Natural killer cell treated with Interleukin-12 subunit alpha and Interleukin-12 subunit beta and Interleukin-15 and Interleukin-18, amount 100 ng/mL, for 72 hours (primary cell): ENCODE measurements around the gene SMIM13. TPM values are rescaled to one million over a fixed set of nuclear protein-coding genes. Genes with fewer than 3 reads are reported as not detected.

Experiments used
- ATAC-seq, 2 donors: fragments of 150-1000 bp; cut with Tn5 transposase in 1 of 2; sonication (Bioruptor Pico), chemical (Tn5 transposase) in 1 of 2; 2 replicates each; pipeline ENCODE4 v1.10.0; 2021
- DNase-seq: peaks from one replicate; pipeline ENCODE4 v3.0.0; 2022; ENCODE audit warnings: low spot score
- H3K27ac Mint-ChIP-seq, 2 donors: 1 replicate in 1 of 2; 2 replicates in 1 of 2; pipeline ENCODE4 v1.8.0; 2022; ENCODE audit warnings: mixed read lengths in 2 of 2, mild to moderate bottlenecking in 1 of 2, moderate library complexity in 1 of 2
- H3K27me3 Mint-ChIP-seq, 2 donors: 1 replicate in 1 of 2; 2 replicates in 1 of 2; pipeline ENCODE4 v1.8.0; 2022; ENCODE audit warnings: mixed read lengths in 2 of 2
- H3K36me3 Mint-ChIP-seq: one replicate; pipeline ENCODE4 v1.8.0; 2022; ENCODE audit warnings: mixed read lengths
- H3K4me1 Mint-ChIP-seq, 2 donors: 1 replicate in 1 of 2; 2 replicates in 1 of 2; pipeline ENCODE4 v1.8.0; 2022; ENCODE audit warnings: low read depth in 2 of 2, mixed read lengths in 2 of 2, mild to moderate bottlenecking in 1 of 2
- H3K4me3 Mint-ChIP-seq: one replicate; pipeline ENCODE4 v1.8.0; 2022; ENCODE audit warnings: mixed read lengths
- H3K9me3 Mint-ChIP-seq: 2 replicates; pipeline ENCODE4 v1.8.0; 2022; ENCODE audit warnings: mixed read lengths
- total RNA-seq, 2 donors: library from RNA; stranded (reverse); gene quantifications; one replicate each; pipeline ENCODE4 v1.2.3, GENCODE V29; 2022

SMIM13 gene
- total RNA-seq, 2 donors from 2014 or later: 14.2 to 16.0 TPM

DNA sequence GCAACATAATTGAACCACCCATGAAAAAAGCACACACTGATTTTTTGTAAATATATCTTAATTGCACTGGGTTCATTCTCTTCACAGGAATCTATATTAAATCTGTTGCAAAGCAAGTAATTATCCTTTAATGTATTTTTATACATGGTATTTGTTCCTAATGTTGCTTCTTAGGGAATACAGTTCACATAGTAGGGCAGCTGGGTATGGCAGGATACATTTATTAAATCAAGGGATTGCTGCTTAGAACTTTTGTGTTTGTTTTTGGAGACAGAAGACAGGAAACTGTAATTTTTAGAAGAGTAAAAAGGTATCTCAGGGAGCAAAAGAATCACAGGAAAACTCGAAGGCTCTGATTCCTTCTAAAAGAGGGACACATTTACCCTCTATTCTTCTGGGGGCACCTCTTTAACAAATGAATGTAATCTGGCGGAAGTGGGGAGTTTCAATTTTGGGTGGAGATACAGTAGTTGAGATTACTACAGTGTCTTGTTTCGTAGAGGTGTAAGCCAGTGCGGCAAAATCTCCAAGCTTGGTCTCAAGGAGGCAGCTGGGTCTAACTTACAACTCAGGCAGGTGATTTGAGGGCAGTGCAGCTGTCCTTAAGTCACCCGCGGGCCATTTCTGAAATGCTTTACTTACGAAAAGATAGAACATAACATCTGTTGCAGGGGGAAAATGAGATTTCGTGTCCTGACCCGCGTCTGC, 812 bp upstream of the SMIM13 start:
- no peaks in the 10 kb centered on the region for H3K9me3 Mint-ChIP-seq
- no peak for ATAC-seq
- peak overlapping the region; percentile 97 for H3K4me3 Mint-ChIP-seq
- peaks cover 26 to 29% of the 10 kb centered on the region in 2 donors for H3K4me1 Mint-ChIP-seq
- no peak for DNase-seq
- peaks cover 5% of the 10 kb centered on the region for H3K36me3 Mint-ChIP-seq
- no peaks in the 10 kb centered on the region for H3K27me3 Mint-ChIP-seq
- peak overlapping the region; percentile 92 to 96 for H3K27ac Mint-ChIP-seq

DNA sequence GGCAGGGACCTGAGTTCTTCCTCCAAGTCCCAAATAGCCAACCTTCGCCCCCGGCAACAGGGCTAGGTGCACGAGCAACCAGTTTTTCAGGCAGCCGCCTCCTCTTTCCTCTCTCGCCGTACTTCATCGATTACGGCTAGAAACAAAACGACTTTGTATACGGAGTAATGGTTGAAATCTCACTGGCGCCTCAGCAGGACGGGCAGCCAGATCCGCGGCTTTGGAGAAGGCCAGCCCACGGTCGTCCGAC, 333 bp upstream of the SMIM13 start:
- peak overlapping the region; percentile 92 to 96 for H3K27ac Mint-ChIP-seq

DNA sequence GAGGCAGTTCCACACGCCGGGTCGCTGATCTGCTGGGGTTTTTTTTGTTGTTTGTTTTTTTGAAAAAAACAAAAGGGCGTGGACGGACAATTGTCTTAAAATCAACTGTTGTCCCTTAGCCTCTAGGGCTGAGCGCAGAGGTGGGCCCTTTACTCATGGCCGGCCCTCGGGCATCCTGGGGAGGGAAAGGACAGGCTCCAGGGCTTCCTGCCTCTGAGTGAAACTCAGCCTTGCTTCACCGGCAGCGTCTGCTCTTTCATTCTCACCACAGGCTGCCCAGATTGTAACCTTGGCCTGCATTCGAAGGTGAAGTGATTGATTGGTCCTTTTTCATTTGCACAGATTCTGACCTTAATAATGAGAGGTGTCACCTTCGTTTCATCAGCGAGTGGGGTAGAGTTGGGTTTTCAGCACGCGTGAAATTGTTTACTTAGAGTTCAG, 797 bp downstream of the SMIM13 start:
- peak; percentile 49 to 60 for ATAC-seq
- Mint-ChIP-seq H3K9me3 (no peaks in the 10 kb centered on the region), H3K4me3 (peak overlapping the region; percentile 97), H3K27ac (peak overlapping the region; percentile 92 to 96), H3K27me3 (no peaks in the 10 kb centered on the region), H3K4me1 (peaks cover 27 to 29% of the 10 kb centered on the region in 2 donors), H3K36me3 (peaks cover 5% of the 10 kb centered on the region)
- DNase-seq: peak; percentile 72

More for the DNA sequence above, 333 bp upstream of the SMIM13 start:
- Mint-ChIP-seq H3K4me1 (peaks cover 26 to 29% of the 10 kb centered on the region in 2 donors), H3K36me3 (peaks cover 5% of the 10 kb centered on the region), H3K27me3 (no peaks in the 10 kb centered on the region), H3K9me3 (no peaks in the 10 kb centered on the region), H3K4me3 (peak overlapping the region; percentile 97)
- peak in 1 of 2 donors; percentile 0 for ATAC-seq
- DNase-seq: no peak

DNA sequence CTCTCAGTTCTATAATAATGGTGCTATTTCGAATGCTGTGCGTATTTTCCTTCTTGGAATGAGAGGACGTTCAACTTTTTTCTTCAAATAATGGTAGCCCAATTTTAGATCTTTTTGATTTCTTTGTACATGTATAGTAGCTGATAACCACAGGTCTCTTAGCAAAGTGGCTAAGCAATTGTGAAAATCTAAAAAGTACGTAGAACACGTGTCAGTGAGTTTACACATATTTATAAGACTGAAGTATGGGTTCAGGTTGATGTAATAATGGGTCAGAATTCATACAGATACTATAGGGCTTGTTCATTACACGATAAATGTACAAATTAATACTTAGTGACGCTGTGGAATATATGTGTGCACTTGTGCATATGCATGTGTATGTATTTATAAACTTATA, 1.3 kb downstream of the SMIM13 start:
- Mint-ChIP-seq H3K36me3 (peaks cover 5% of the 10 kb centered on the region), H3K27me3 (no peaks in the 10 kb centered on the region), H3K4me3 (peak overlapping the region; percentile 97), H3K9me3 (no peaks in the 10 kb centered on the region), H3K4me1 (peaks cover 29 to 31% of the 10 kb centered on the region in 2 donors), H3K27ac (peak overlapping the region; percentile 92 to 96)
- DNase-seq (no peak), ATAC-seq (no peak)

- Mint-ChIP-seq H3K9me3 (no peaks in the 10 kb centered on the region), H3K27ac (peak overlapping the region in 1 of 2 donors; percentile 54), H3K4me1 (peaks cover 32 to 38% of the 10 kb centered on the region in 2 donors), H3K4me3 (peak overlapping the region; percentile 97), H3K27me3 (no peaks in the 10 kb centered on the region), H3K36me3 (peaks cover 8% of the 10 kb centered on the region)
- ATAC-seq (no peak), DNase-seq (no peak)
Observed at GRCh38 chr6:11096109-11096508, 2.5 kb downstream of the SMIM13 start.

- peaks cover 11% of the 10 kb centered on the region for H3K36me3 Mint-ChIP-seq
- peaks cover 36 to 45% of the 10 kb centered on the region in 2 donors for H3K4me1 Mint-ChIP-seq
- no peak overlapping the region for H3K4me3 Mint-ChIP-seq
- DNase-seq (no peak), ATAC-seq (no peak)
- no peaks in the 10 kb centered on the region for H3K9me3 Mint-ChIP-seq
- H3K27ac Mint-ChIP-seq: no peak overlapping the region
- no peaks in the 10 kb centered on the region for H3K27me3 Mint-ChIP-seq
Observed at GRCh38 chr6:11097476-11097875, 3.8 kb downstream of the SMIM13 start.

DNA sequence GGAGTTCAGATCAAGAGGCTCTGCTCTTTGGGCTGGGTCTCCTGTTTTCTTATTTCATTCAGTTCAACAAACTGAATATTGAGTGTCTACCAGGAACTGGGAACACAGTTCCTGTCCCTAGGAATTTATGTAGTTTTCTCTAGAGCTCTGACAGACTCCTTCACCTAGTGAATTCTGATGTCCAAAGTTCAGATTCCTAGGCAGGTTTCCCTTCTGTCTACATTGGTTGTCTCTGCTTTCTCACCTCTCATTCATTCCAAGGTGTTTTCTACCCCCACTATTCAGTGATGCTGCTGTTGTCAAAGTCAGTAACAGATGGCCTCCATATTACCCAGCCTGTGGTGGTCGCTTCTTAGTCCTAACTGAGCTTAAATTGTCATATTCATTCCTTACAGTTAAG, 4.4 kb downstream of the SMIM13 start:
- Mint-ChIP-seq H3K27me3 (no peaks in the 10 kb centered on the region), H3K4me1 (peaks cover 31 to 43% of the 10 kb centered on the region in 2 donors), H3K36me3 (peaks cover 11% of the 10 kb centered on the region), H3K27ac (no peak overlapping the region), H3K4me3 (no peak overlapping the region), H3K9me3 (no peaks in the 10 kb centered on the region)
- no peak for DNase-seq
- ATAC-seq: no peak

GRCh38 chr6:11101417-11101816, 7.8 kb downstream of the SMIM13 start:
- H3K27ac Mint-ChIP-seq: peak overlapping the region in 1 of 2 donors; percentile 1
- H3K4me3 Mint-ChIP-seq: no peak overlapping the region
- DNase-seq (no peak), ATAC-seq (no peak)
- H3K36me3 Mint-ChIP-seq: peaks cover 6% of the 10 kb centered on the region
- peaks cover 23 to 42% of the 10 kb centered on the region in 2 donors for H3K4me1 Mint-ChIP-seq
- H3K27me3 Mint-ChIP-seq: no peaks in the 10 kb centered on the region
- H3K9me3 Mint-ChIP-seq: no peaks in the 10 kb centered on the region

GRCh38 chr6:11103065-11103464, 9.4 kb downstream of the SMIM13 start:
- Mint-ChIP-seq H3K4me1 (peaks cover 21 to 52% of the 10 kb centered on the region in 2 donors), H3K27ac (no peak overlapping the region), H3K27me3 (no peaks in the 10 kb centered on the region), H3K9me3 (no peaks in the 10 kb centered on the region), H3K36me3 (peaks cover 6% of the 10 kb centered on the region), H3K4me3 (no peak overlapping the region)
- DNase-seq (no peak), ATAC-seq (no peak)

- no peaks in the 10 kb centered on the region for H3K36me3 Mint-ChIP-seq
- H3K4me1 Mint-ChIP-seq: peaks cover 30 to 57% of the 10 kb centered on the region in 2 donors
Observed at GRCh38 chr6:11108726-11109125, 15.1 kb downstream of the SMIM13 start.

DNA sequence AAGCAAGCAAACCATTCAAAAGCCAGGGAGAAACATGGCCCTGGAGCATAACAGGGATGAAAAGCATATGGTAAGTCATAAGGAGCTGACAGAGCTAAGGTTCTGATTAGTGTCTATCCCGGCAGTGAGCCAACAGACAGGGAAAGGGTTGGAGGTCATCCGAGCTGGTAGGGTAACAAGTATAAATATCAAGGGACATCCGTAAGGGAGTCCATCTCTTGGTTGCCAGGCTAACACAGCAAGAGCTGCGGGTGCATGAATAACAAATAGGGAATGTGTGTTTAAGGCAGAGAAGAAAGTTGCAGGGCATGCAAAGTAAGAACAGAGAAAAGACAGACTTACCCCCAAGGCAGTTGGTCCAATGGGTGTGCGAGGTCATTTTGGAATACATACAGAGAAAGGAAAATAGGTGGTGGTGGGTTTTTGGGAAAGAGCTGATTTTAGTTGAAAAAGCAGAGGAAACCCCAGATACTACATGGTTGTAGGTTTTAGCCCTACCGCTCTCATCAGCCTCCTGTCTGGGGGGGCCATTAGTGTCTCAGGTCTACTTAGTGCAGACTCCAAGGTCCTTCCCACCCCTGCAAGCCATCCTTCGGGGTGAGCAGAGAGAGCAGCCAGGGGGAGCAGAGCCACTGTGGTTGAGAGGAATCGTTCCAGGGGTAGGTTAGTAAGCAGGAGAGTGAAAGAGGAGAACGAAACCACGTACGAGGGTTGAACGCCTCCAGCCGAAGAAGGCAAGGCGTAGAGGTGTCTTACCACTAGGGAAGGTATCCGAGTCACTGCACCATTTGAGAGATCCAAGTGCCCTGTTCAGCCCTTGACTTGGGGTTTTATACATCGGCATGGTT, 17.5 kb downstream of the SMIM13 start, which contains the start of gene ERVFRD-1:
TSS of gene ERVFRD-1 (minus strand) at position 805 of the 848 bp plus-strand sequence. CDS start 6,415 bp downstream, outside the sequence.
- DNase-seq (no peak), ATAC-seq (peak in 1 of 2 donors; percentile 24)
- peaks cover 16 to 42% of the 10 kb centered on the region in 2 donors for H3K4me1 Mint-ChIP-seq
- peak within 1 kb of the TSS; percentile 16 for H3K4me3 Mint-ChIP-seq
- no peaks in the 10 kb centered on the region for H3K9me3 Mint-ChIP-seq
- H3K27ac Mint-ChIP-seq: peak within 1 kb of the TSS in 1 of 2 donors; percentile 23
- no peaks in the 10 kb centered on the region for H3K27me3 Mint-ChIP-seq
- H3K36me3 Mint-ChIP-seq: no peaks in the 10 kb centered on the region

More at GRCh38 chr6:11108726-11109125, 15.1 kb downstream of the SMIM13 start:
- no peak overlapping the region for H3K4me3 Mint-ChIP-seq
- H3K27ac Mint-ChIP-seq: no peak overlapping the region
- ATAC-seq (no peak), DNase-seq (no peak)
- no peaks in the 10 kb centered on the region for H3K27me3 Mint-ChIP-seq
- no peaks in the 10 kb centered on the region for H3K9me3 Mint-ChIP-seq

DNA sequence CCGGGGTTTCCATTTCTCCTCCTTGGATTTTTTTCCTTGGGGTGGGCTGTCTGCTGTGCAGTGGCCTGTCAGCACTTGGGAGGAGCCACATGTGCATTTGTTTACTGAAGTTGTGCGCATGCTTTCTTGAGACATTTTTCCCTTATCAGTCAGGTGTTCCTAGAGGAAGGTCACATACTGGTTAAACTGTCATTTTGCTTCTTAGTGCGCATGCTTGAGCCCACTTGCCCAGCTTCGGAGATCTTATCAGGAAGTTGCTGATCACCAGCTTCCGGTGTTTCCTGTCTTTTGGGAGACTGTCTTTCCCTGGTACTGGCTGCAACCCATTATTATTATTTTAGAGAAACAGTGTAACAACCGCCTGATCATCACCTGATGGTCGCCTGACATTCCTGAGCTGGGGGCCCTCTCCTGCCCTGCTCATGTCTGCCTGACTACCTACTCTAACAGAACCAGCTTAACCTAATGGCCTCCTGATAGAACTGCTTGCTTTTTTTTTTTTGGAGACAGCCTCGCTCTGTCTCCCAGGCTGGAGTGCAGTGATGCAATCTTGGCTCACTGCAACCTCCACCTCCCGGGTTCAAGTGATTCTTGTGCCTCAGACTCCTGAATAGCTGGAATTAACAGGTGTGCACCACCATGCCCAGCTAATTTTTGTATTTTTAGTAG, 18.3 kb downstream of the SMIM13 start:
- no peak for DNase-seq
- no peak for ATAC-seq
- no peaks in the 10 kb centered on the region for H3K9me3 Mint-ChIP-seq
- H3K4me1 Mint-ChIP-seq: peaks cover 16 to 43% of the 10 kb centered on the region in 2 donors
- H3K36me3 Mint-ChIP-seq: no peaks in the 10 kb centered on the region
- no peak overlapping the region for H3K4me3 Mint-ChIP-seq
- peak overlapping the region in 1 of 2 donors; percentile 23 for H3K27ac Mint-ChIP-seq
- no peaks in the 10 kb centered on the region for H3K27me3 Mint-ChIP-seq

DNA sequence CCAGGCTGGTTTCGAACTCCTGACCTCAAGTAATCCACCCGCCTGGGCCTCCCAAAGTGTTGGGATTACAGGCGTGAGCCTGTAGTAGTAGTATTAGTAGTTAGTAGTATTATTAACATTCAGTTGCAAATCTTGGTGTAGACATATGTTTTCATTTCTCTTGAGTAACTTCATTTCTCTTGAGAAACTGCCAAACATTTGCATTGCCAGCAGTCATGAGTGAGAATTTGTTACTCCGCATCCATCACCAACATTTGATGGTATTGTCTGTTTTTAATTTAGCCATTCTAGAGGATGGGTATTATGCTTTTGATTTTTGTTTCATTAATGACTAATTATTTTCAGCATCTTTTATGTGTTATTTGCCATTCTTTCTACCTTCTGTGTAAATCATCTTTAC, 19.4 kb downstream of the SMIM13 start:
- ATAC-seq (no peak), DNase-seq (no peak)
- Mint-ChIP-seq H3K27me3 (no peaks in the 10 kb centered on the region), H3K36me3 (no peaks in the 10 kb centered on the region), H3K9me3 (no peaks in the 10 kb centered on the region), H3K27ac (no peak overlapping the region), H3K4me3 (no peak overlapping the region), H3K4me1 (peaks cover 16 to 34% of the 10 kb centered on the region in 2 donors)
